HEK293 (cell line): ENCODE measurements around the gene MTARC1.

Source experiments
- CTCF ChIP-seq: fragments of 450-650 bp; formaldehyde crosslinking; IDR thresholded peaks from 2 replicates; pipeline ENCODE4 v1.5.1; 2016; ENCODE audit warnings: missing biosample characterization, missing genetic modification characterization
- PBX3 ChIP-seq: sonication (generic); formaldehyde crosslinking; IDR thresholded peaks from 2 replicates; pipeline ENCODE4 v1.8.1; 2022; ENCODE audit warnings: mild to moderate bottlenecking, moderate library complexity, missing genetic modification reagents
- PRDM1 ChIP-seq: fragments of 450-650 bp; formaldehyde crosslinking; IDR thresholded peaks from 2 replicates; pipeline ENCODE4; 2016; ENCODE audit warnings: missing biosample characterization, missing genetic modification characterization
- YY1 ChIP-seq: fragments of 450-650 bp; formaldehyde crosslinking; IDR thresholded peaks from 2 replicates; pipeline ENCODE4 v1.5.1; 2018; ENCODE audit warnings: missing biosample characterization, missing genetic modification characterization
- ZFP41 ChIP-seq: fragments of 450-650 bp; formaldehyde crosslinking; IDR thresholded peaks from 2 replicates; pipeline ENCODE4 v1.5.1; 2016; ENCODE audit warnings: missing biosample characterization, missing genetic modification characterization, borderline replicate concordance
- ZNF121 ChIP-seq: fragments of 450-650 bp; formaldehyde crosslinking; IDR thresholded peaks from 2 replicates; pipeline ENCODE4 v1.5.1; 2016; ENCODE audit warnings: missing biosample characterization, missing genetic modification characterization
- ZNF138 ChIP-seq: fragments of 450-650 bp; formaldehyde crosslinking; IDR thresholded peaks from 2 replicates; pipeline ENCODE4 v1.5.1; 2016; ENCODE audit warnings: missing biosample characterization, missing genetic modification characterization, borderline replicate concordance
- ZNF146 ChIP-seq: fragments of 450-650 bp; formaldehyde crosslinking; IDR thresholded peaks from 2 replicates; pipeline ENCODE4 v1.5.1; 2016; ENCODE audit warnings: missing biosample characterization, missing genetic modification characterization
- ZNF169 ChIP-seq: fragments of 450-650 bp; formaldehyde crosslinking; IDR thresholded peaks from 2 replicates; pipeline ENCODE4 v1.5.1; 2016; ENCODE audit warnings: missing biosample characterization, missing genetic modification characterization
- ZNF350 ChIP-seq: fragments of 450-650 bp; formaldehyde crosslinking; IDR thresholded peaks from 2 replicates; pipeline ENCODE4 v1.5.0; 2017; ENCODE audit warnings: missing biosample characterization, mild to moderate bottlenecking, missing genetic modification characterization
- ZNF610 ChIP-seq: fragments of 450-650 bp; formaldehyde crosslinking; IDR thresholded peaks from 2 replicates; pipeline ENCODE4 v1.5.1; 2016; ENCODE audit warnings: missing biosample characterization, missing genetic modification characterization, borderline replicate concordance
- ZNF670 ChIP-seq: fragments of 450-650 bp; formaldehyde crosslinking; IDR thresholded peaks from 2 replicates; pipeline ENCODE4 v1.5.1; 2016; ENCODE audit warnings: missing biosample characterization, missing genetic modification characterization, low read depth

- no peak for TF ChIP-seq CTCF (tag by site-specific recombination)
- no peak for TF ChIP-seq PBX3 (CRISPR knock-in tag)
- no peak for TF ChIP-seq ZNF350 (tag by site-specific recombination)
- no peak for TF ChIP-seq ZFP41 (tag by site-specific recombination)
- TF ChIP-seq ZNF121 (tag by site-specific recombination): no peak
- TF ChIP-seq ZNF146 (tag by site-specific recombination): no peak
- no peak for TF ChIP-seq YY1 (tag by site-specific recombination)
- no peak for TF ChIP-seq ZNF169 (tag by site-specific recombination)
- TF ChIP-seq ZNF670 (tag by site-specific recombination): no peak
- TF ChIP-seq ZNF610: no peak
- no peak for TF ChIP-seq PRDM1 (tag by site-specific recombination)
- no peak for TF ChIP-seq ZNF138
Observed at GRCh38 chr1:220759147-220759546, 27.6 kb upstream of the MTARC1 start.
